Neuronal stem cell (in vitro differentiated cells): Measurements from ENCODE around the gene FBXO8.

Source experiments
- DNase-seq: peaks from one replicate; pipeline ENCODE4 v3.0.0-alpha.2; 2013; ENCODE audit warnings: low spot score
- H2AFZ ChIP-seq: one replicate; pipeline ENCODE4 v1.6.1; 2013; ENCODE audit warnings: mild to moderate bottlenecking, low read length, inconsistent platforms
- H2AK5ac ChIP-seq: 2 replicates; pipeline ENCODE4 v1.6.1; 2013; ENCODE audit warnings: low read depth, mild to moderate bottlenecking, inconsistent platforms, low read length, moderate library complexity, mixed read lengths
- H2BK120ac ChIP-seq: 2 replicates; pipeline ENCODE4 v1.6.1; 2013; ENCODE audit warnings: low read depth, mild to moderate bottlenecking, inconsistent platforms, low read length, moderate library complexity, mixed read lengths
- H2BK12ac ChIP-seq: one replicate; pipeline ENCODE4 v1.6.1; 2013; ENCODE audit warnings: low read length, inconsistent platforms
- H2BK15ac ChIP-seq: 2 replicates; pipeline ENCODE4 v1.6.1; 2013; ENCODE audit warnings: mild to moderate bottlenecking, low read length, inconsistent platforms, mixed read lengths
- H2BK5ac ChIP-seq: one replicate; pipeline ENCODE4 v1.6.1; 2013; ENCODE audit warnings: inconsistent platforms, mild to moderate bottlenecking, low read length, moderate library complexity
- H3K14ac ChIP-seq: one replicate; pipeline ENCODE4 v1.6.1; 2013; ENCODE audit warnings: low read length, inconsistent platforms
- H3K18ac ChIP-seq: 2 replicates; pipeline ENCODE4 v1.6.1; 2013; ENCODE audit warnings: low read length, inconsistent platforms
- H3K23ac ChIP-seq: 2 replicates; pipeline ENCODE4 v1.6.1; 2013; ENCODE audit warnings: low read depth, mild to moderate bottlenecking, mixed read lengths, low read length, inconsistent platforms; ENCODE audit not compliant: poor library complexity
- H3K27ac ChIP-seq: replicated peaks from 3 replicates; pipeline ENCODE4 v1.5.1; 2013; ENCODE audit warnings: low read length, inconsistent platforms
- H3K27me3 ChIP-seq, 3 experiments: 2 replicates each; pipeline ENCODE4 v1.6.1; 2013; ENCODE audit warnings: low read length in 3 of 3, mild to moderate bottlenecking in 2 of 3, inconsistent platforms in 1 of 3, low read depth in 1 of 3, mixed read lengths in 1 of 3, moderate library complexity in 1 of 3; ENCODE audit not compliant: control insufficient read depth in 3 of 3, insufficient read depth in 3 of 3
- H3K36me3 ChIP-seq, 2 donors: replicated peaks in 1 of 2; 2 replicates each; pipeline ENCODE4 v1.6.1; 2013; ENCODE audit warnings: low read length in 2 of 2; ENCODE audit not compliant: control insufficient read depth in 2 of 2, insufficient read depth in 2 of 2
- H3K4ac ChIP-seq: 2 replicates; pipeline ENCODE4 v1.6.1; 2013; ENCODE audit warnings: inconsistent platforms, mild to moderate bottlenecking, low read length, moderate library complexity
- H3K4me1 ChIP-seq, 2 donors: 1 replicate in 1 of 2; 2 replicates in 1 of 2; pipeline ENCODE4 v1.6.1; 2013; ENCODE audit warnings: low read length in 2 of 2, low read depth in 1 of 2; ENCODE audit not compliant: control insufficient read depth in 2 of 2, insufficient read depth in 1 of 2
- H3K4me2 ChIP-seq: one replicate; pipeline ENCODE4 v1.6.1; 2013; ENCODE audit warnings: mild to moderate bottlenecking, low read length, inconsistent platforms; ENCODE audit not compliant: insufficient read depth, poor library complexity, severe bottlenecking
- H3K4me3 ChIP-seq, 2 donors: 2 replicates each; pipeline ENCODE4 v1.5.1; 2013; ENCODE audit warnings: low read length in 2 of 2, mild to moderate bottlenecking in 2 of 2, inconsistent platforms in 1 of 2, moderate library complexity in 1 of 2
- H3K79me1 ChIP-seq: one replicate; pipeline ENCODE4 v1.6.1; 2013; ENCODE audit warnings: low read depth, mild to moderate bottlenecking, inconsistent platforms, low read length, moderate library complexity
- H3K9ac ChIP-seq: one replicate; pipeline ENCODE4 v1.6.1; 2013; ENCODE audit warnings: mild to moderate bottlenecking, low read depth, low read length, inconsistent platforms; ENCODE audit not compliant: poor library complexity
- H3K9me3 ChIP-seq, 2 donors: replicated peaks in 1 of 2; 2 replicates each; pipeline versions ENCODE3 to v1.6.1; 2013; ENCODE audit warnings: low read length in 2 of 2, mild to moderate bottlenecking in 2 of 2, inconsistent platforms in 1 of 2, low read depth in 1 of 2, mixed read lengths in 1 of 2, moderate library complexity in 1 of 2; ENCODE audit not compliant: control insufficient read depth in 2 of 2, insufficient read depth in 1 of 2
- H4K8ac ChIP-seq: one replicate; pipeline ENCODE4 v1.6.1; 2013; ENCODE audit warnings: low read depth, mild to moderate bottlenecking, inconsistent platforms, low read length, moderate library complexity
- H4K91ac ChIP-seq: one replicate; pipeline ENCODE4 v1.6.1; 2013; ENCODE audit warnings: low read length, low read depth, mild to moderate bottlenecking, inconsistent platforms; ENCODE audit not compliant: poor library complexity
- WGBS, 2 donors: extraction: QIAGEN DNeasy Blood & Tissue Kit; methylation state at CpG; one replicate each; pipeline ENCODE4 v1.1.7; 2013; ENCODE audit warnings: missing lambda C conversion rate in 2 of 2, mixed read lengths in 1 of 2; ENCODE audit not compliant: insufficient read length in 2 of 2, insufficient replicate concordance in 1 of 2; ENCODE audit errors: extremely low coverage in 2 of 2; 5-methylcytosine and 5-hydroxymethylcytosine counted together

The FBXO8 gene

DNA sequence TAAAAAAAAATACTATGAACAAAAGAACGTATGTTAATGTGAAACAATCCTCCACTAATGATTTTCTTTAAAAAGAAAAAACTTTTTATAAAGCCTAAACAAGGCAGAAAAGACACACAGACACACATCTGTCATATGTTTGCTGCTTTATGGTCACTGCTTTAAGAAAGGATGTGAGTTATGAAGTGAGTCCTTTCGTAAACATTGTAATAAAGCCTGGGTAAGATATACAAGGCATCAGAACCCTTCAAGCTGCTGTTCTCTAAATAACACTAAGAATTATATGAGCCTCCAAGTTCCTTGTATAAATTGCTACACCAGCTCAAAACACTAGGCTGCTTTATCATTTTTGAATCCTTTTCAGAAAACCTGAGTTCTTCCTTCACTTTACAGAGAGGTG lies 81.6 kb downstream of the FBXO8 start:
- H3K14ac ChIP-seq: no peak overlapping the region
- no peak for DNase-seq
- no peak overlapping the region for H2BK5ac ChIP-seq
- H4K8ac ChIP-seq: no peak overlapping the region
- no peak overlapping the region for H4K91ac ChIP-seq
- H2AFZ ChIP-seq: no peak overlapping the region
- no peak overlapping the region for H3K18ac ChIP-seq
- no peaks in the 10 kb centered on the region for H3K79me1 ChIP-seq
- peaks cover 0 to 70% (median 0%) of the 10 kb centered on the region in 3 experiments for H3K27me3 ChIP-seq
- no peak overlapping the region for H3K4me3 ChIP-seq
- no peaks in the 10 kb centered on the region for H3K4me1 ChIP-seq
- no peak overlapping the region for H3K4ac ChIP-seq
- no CpG with 5 or more reads among the region's 2 CpGs for WGBS, 2 donors
- H3K9ac ChIP-seq: no peak overlapping the region
- no peak overlapping the region for H2BK15ac ChIP-seq
- H3K36me3 ChIP-seq: no peaks in the 10 kb centered on the region
- no peak overlapping the region for H3K23ac ChIP-seq
- no peak overlapping the region for H3K4me2 ChIP-seq
- no peak overlapping the region for H2BK120ac ChIP-seq
- no peaks in the 10 kb centered on the region for H3K9me3 ChIP-seq
- H2BK12ac ChIP-seq: no peak overlapping the region
- H3K27ac ChIP-seq: no peak overlapping the region
- no peak overlapping the region for H2AK5ac ChIP-seq

DNA sequence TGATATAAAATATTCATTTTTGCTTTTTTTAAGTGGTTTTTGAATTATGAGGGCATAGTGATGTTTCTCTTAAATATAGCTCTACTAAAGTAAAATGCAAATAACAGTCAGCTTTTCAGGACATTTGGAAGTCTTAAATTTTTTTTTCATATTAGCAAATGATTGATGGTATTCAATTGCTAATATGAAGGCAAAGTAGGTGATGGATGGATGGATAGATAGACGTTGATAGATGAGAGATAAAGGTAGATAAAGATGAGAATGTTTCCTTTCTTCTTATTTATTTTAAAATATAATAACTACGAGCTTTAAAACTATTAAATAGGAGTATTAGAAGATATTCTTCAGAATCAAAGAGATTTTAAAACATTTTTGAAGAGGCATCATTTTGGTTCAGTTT lies 83.7 kb downstream of the FBXO8 start:
- no peak overlapping the region for H3K27ac ChIP-seq
- H3K9me3 ChIP-seq: no peaks in the 10 kb centered on the region
- H3K4me1 ChIP-seq: no peaks in the 10 kb centered on the region

DNA sequence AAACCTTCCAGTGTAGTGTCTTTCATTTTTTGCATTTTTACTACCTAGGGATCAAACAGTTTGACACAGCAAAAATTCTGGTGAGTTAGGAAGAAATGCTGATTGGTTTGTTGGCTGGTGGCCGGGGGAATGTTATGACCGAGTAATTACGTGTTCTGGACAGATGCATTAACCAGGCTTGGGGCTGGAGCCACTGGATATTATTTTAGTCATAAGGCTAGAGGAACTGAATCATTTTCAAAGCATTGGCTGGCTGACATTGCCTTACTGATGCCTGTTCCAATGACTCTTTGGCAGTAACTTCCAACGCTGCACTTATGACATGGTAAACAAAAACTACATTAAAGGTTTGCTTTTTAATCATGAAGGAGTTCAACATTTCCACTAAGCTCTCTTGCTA lies 84.6 kb downstream of the FBXO8 start:
- Histone ChIP-seq H3K4me1 (no peaks in the 10 kb centered on the region), H3K9ac (no peak overlapping the region), H4K91ac (no peak overlapping the region), H3K18ac (no peak overlapping the region), H2BK12ac (no peak overlapping the region), H2AFZ (no peak overlapping the region), H3K27me3 (peaks cover 0 to 49% (median 0%) of the 10 kb centered on the region in 3 experiments), H3K4ac (no peak overlapping the region), H2BK15ac (no peak overlapping the region), H2BK120ac (no peak overlapping the region), H3K27ac (no peak overlapping the region), H3K36me3 (no peaks in the 10 kb centered on the region), H3K23ac (no peak overlapping the region), H4K8ac (no peak overlapping the region), H3K14ac (no peak overlapping the region), H3K9me3 (no peaks in the 10 kb centered on the region), H2AK5ac (no peak overlapping the region), H3K4me2 (no peak overlapping the region), H3K4me3 (no peak overlapping the region), H2BK5ac (no peak overlapping the region), H3K79me1 (no peaks in the 10 kb centered on the region)
- DNase-seq: no peak
- WGBS, 2 donors: no CpG with 5 or more reads among the region's 4 CpGs

More for the DNA sequence above, 83.7 kb downstream of the FBXO8 start:
- H3K9ac ChIP-seq: no peak overlapping the region
- no peak overlapping the region for H4K8ac ChIP-seq
- no peak overlapping the region for H3K23ac ChIP-seq
- H3K79me1 ChIP-seq: no peaks in the 10 kb centered on the region
- H2AK5ac ChIP-seq: no peak overlapping the region
- H2BK15ac ChIP-seq: no peak overlapping the region
- DNase-seq: no peak
- H3K18ac ChIP-seq: no peak overlapping the region
- no peak overlapping the region for H2AFZ ChIP-seq
- H3K4me3 ChIP-seq: no peak overlapping the region
- no peaks in the 10 kb centered on the region for H3K36me3 ChIP-seq
- no peak overlapping the region for H4K91ac ChIP-seq
- H3K4me2 ChIP-seq: no peak overlapping the region
- no peak overlapping the region for H3K14ac ChIP-seq
- no peak overlapping the region for H2BK12ac ChIP-seq
- 100% methylated on average over 1 of the region's 2 CpGs; no CpG with 5 or more reads in 1 of the 2 donors for WGBS, 2 donors
- H2BK120ac ChIP-seq: no peak overlapping the region
- H3K27me3 ChIP-seq: peaks cover 0 to 57% (median 0%) of the 10 kb centered on the region in 3 experiments
- H2BK5ac ChIP-seq: no peak overlapping the region
- H3K4ac ChIP-seq: no peak overlapping the region

DNA sequence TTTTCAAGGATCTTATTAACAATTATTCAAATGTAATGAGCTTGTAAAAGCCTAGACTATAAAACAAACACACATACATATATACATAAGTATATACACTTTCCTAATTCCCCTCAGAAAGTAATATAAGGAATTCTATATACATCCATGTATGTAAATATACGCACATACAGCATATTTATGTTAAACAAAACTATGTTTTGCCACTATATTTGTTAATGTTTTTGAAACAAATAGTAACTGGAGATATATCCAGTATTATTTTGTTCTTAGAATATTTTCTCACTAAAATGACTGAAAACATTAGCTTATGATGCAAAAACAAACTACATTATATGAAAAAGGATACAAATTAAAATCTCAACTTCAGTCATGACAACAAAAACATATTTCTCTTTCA lies 85.1 kb downstream of the FBXO8 start:
- H4K91ac ChIP-seq: no peak overlapping the region
- WGBS, 2 donors: no CpG with 5 or more reads among the region's 1 CpG
- no peak overlapping the region for H2BK5ac ChIP-seq
- H4K8ac ChIP-seq: no peak overlapping the region
- no peak for DNase-seq
- H3K23ac ChIP-seq: no peak overlapping the region
- H3K79me1 ChIP-seq: no peaks in the 10 kb centered on the region
- no peaks in the 10 kb centered on the region for H3K36me3 ChIP-seq
- no peak overlapping the region for H3K18ac ChIP-seq
- no peak overlapping the region for H2AFZ ChIP-seq
- no peak overlapping the region for H3K9ac ChIP-seq
- H3K4me3 ChIP-seq: no peak overlapping the region
- H2BK120ac ChIP-seq: no peak overlapping the region
- H2BK15ac ChIP-seq: no peak overlapping the region
- no peak overlapping the region for H2AK5ac ChIP-seq
- H3K9me3 ChIP-seq: no peaks in the 10 kb centered on the region
- no peak overlapping the region for H3K4me2 ChIP-seq
- H3K14ac ChIP-seq: no peak overlapping the region
- no peaks in the 10 kb centered on the region for H3K4me1 ChIP-seq
- H2BK12ac ChIP-seq: no peak overlapping the region
- no peak overlapping the region for H3K27ac ChIP-seq
- no peak overlapping the region for H3K4ac ChIP-seq
- peaks cover 0 to 46% (median 0%) of the 10 kb centered on the region in 3 experiments for H3K27me3 ChIP-seq
